GM15510 (cell line): ENCODE measurements around the gene NRXN3.

Source experiments
- POLR2A ChIP-seq: IDR thresholded peaks from 3 replicates; pipeline ENCODE4 v1.6.1; 2011; ENCODE audit warnings: borderline replicate concordance; ENCODE audit not compliant: insufficient read length; ENCODE audit errors: extremely low read depth

The NRXN3 gene

DNA sequence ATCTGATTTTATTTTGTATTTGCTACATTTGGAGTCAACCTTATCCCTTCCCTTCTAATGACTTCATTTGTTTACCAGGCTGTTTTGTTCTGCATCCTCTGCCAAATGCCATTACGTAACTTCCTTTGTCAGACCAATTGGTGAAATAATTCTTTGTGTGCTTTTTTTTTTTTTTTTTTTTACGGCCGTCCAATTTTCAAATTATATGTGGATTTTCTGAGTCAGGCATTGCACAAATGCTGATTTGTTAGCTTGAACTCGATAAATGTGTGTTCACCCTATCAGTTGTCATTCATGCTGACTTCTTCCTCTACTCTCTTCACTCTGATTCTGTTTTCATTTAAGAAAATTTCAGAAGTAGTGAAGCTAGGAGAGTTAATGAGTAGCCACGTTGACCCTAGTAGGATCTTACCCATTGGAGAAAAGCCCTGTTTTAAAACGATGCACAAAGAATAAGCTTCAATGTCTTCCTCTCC, 1654.9 kb downstream of the NRXN3 start:
- TF ChIP-seq POLR2A, result no peak

DNA sequence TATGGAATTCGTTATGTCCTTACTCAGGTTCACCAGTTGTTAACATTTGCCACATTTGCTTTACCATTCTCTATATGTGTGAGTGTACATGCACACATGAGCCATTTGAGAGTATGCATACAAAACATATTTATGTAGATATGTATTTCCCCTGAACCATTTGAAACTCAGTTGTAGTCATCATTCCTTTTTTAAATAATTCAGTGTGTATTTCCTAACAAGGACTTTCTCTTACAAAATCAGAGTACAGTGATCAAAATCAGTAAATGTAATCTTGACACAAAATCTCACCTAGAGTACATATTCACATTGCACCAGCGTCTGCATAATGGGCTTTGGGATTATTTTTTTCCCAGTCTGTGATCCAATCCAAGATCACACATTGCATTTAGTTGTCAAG, 1656.2 kb downstream of the NRXN3 start:
- no peak for TF ChIP-seq POLR2A

DNA sequence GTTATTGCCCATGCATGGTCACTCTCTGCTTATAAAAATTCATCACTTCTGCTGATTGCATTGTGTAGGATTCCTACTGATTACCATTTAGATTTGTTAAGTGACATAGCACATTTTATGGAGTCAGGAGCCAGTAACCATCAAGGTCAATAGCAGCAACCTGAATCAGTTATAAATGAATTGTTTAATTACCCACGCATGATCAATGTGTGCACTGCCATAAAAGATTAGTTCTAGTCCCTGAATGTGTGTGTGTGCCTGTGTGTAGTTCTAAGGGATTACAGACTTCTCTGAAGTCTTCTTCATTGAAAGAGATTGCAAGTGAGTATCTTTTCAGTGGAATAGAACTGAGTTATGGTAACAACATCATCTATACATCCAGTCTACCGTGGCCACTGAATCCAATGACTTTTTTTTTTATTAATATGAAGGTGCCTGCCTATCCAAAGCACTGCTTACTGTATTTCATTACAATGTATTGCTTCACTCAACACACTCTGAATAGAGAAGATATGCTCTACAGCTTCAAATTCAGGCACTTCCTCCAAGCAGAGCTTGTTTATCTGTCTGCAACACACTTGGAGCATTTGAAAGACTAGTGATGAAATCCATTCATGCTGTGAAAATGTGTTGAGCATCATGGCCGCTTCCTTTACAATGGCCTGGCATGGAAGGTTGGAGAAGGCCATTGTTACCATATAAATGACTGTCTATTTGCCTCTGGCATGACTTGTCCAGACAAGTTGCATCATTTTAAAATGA, 1659.4 kb downstream of the NRXN3 start:
- TF ChIP-seq POLR2A, result no peak

DNA sequence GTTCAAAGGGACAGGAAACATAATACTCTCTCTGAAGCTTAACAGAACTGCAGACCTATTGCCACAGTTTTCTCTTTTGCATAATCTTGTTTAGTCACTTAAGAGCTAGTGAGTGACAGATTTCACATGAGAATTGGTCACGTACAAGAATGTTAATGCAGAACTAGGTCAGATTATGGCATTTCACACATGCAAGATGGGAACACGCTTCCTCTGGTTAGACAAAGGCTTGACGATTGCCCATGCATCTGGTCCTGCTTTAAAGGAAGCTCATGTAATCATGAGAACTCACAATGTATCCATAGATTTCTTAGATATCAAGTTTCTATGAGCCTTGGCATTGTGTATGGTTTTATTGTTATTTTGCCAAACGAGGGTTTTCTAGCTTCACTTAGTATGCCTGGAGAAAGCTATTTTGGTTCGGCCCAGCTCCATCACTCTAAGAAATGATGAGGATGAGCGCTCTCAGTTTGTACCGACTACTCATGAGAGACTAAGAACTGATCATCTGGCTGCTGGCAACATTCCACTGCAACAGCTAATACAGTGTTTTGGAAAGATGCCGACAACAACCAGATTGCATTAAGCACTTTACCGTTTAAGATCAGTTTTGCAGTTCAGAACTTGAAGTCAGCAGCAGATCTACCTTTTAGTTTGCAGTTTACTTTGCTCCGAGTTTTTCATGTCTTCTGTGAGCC, 1661.2 kb downstream of the NRXN3 start:
- no peak for TF ChIP-seq POLR2A

DNA sequence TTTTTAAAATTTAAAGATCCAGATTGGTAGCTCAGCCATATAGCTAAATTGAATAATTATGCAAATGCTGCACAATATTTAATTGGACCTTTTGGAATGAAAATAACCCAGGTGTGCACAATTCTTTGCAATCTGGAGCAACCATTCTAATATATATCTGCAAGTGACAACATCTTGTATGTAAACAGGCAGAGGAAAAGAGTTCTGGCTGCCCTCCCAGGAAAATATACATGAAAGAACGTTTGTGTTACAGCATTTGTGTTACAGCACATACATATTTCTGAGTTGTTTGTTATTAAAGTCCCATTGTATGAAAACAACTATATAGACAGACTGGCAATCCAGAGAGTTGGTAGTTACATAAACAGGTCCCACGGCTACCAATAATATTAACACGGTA, 1663.6 kb downstream of the NRXN3 start:
- no peak for TF ChIP-seq POLR2A

DNA sequence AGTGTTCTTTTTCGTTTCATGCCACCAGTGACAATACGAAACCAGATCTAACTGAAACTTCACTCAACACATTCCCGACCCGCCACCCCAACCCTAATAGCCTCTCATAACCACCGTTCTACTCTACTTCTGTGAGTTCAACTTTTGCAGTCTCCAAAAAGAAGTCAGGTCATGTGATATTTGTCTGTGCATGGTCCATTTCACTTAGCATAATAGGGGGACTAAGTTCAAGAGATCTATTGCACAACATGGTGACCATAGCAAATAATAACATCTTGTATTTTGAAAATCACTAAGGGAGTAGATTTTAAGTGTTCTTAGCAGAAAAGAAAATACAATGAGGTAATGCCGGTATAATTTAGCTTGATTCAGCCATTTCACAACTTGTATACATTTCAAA, 1664.7 kb downstream of the NRXN3 start:
- no peak for TF ChIP-seq POLR2A

DNA sequence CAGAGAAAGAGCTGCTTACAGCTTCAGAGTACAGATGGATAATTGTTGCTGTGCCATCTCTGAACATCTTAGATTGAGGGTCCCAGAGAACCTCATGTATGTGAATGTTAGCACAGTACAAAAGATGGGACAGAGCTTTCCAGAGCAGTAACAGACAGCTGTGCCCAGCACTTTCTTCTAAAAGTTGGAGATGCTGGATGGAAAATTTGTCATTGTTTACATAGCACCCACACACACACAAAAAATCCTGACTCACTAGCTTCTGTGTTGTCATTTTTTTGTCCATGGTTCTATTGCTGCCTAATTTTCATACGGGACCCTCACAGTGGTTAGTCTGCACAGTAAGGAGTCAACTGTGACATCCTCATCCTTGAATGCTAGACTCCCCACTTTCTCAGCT, 1666.4 kb downstream of the NRXN3 start:
- TF ChIP-seq POLR2A, result no peak

DNA sequence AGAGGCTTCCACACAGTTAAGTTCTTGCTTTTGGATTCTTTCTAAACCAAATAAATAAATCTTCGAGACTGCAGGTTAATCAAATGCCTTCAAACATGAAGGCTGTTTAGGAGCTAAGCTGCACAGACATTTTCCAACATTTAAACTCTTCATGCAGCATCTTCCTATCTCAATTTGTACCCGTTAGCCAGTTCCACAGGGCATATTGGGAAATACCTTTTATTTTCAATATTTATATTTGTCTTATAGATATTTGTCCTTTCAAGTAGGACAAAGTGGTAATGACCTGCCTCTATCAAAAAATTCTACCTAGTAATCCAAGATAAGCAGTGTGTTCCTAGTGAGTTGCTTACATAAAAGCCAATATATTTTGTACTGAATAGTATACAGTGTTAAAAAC, 1667.5 kb downstream of the NRXN3 start:
- TF ChIP-seq POLR2A, result no peak

DNA sequence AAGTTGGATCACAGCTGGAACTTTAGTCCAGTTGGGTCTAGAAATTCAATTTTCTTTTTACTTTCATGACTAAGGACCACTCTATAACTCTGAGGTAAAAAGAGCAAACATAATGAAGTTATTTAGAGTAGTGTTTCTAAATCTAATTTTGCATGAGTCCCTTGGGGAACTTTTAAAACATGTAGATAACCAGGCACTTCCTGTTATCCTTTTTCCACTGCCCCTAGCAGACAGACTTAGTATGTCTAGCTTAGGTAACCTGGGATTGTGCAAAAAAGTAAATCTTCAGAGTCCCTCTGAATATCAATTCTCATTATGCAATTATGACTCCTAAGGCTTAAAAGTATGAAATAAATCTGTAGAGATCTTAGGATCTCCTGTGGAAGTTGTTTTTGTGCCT, 1669.9 kb downstream of the NRXN3 start:
- TF ChIP-seq POLR2A, result no peak

DNA sequence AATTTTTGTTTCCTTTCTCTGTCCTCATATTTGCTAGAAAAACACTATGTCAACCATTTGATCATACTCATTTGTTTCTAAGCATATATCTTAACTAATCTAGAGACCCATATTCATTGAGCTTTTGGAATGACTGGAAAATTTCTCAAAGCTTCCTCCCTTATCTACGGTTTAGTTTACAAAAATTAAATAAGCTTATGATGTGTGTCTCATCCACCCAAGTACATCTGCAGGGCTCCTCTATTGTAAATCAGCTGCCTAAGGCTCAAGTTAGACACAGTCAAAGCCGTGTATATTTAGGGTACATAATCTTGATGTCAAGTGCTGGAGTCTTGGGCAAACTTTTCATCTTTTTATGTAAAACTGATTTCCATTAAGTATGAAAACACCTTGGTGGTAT, 1670.7 kb downstream of the NRXN3 start:
- no peak for TF ChIP-seq POLR2A

DNA sequence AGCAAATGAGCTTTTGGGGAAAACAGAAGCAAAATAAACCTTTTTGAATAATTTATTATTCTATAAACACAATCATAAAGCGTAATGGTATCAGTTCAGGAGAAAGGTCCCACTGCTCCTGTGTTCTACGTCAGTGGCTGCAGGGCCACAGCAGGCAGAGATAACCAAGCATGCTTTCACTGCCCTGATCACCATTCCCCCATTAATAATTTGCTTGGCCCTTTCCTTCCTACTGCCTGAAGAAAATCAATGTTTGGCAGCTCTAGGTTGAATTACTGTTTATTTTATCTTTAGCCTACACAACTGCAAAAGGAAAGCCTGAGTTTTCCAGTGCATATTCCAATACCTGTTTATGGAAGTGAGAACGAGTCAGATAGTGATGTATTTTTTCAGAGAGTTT, 1671.3 kb downstream of the NRXN3 start:
- no peak for TF ChIP-seq POLR2A

DNA sequence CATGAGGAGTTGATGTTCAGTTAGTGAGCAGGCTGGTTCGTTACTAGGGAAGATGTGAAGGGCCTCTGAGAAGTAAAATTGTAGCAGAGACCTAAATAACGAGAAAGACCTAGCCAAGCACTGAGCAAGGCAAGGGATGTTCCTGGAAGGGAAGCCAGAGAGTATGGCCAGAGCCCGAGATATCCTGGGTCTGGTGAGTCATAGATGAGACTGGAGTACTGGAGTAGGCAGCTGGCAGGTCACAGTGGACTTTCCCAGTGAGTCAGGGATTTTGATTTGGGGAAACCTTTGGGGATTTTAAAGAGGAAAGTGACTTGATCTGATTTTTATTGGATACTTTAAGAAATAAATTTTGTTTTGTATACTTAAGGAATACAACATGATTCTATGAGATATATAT, 1672.1 kb downstream of the NRXN3 start:
- no peak for TF ChIP-seq POLR2A

DNA sequence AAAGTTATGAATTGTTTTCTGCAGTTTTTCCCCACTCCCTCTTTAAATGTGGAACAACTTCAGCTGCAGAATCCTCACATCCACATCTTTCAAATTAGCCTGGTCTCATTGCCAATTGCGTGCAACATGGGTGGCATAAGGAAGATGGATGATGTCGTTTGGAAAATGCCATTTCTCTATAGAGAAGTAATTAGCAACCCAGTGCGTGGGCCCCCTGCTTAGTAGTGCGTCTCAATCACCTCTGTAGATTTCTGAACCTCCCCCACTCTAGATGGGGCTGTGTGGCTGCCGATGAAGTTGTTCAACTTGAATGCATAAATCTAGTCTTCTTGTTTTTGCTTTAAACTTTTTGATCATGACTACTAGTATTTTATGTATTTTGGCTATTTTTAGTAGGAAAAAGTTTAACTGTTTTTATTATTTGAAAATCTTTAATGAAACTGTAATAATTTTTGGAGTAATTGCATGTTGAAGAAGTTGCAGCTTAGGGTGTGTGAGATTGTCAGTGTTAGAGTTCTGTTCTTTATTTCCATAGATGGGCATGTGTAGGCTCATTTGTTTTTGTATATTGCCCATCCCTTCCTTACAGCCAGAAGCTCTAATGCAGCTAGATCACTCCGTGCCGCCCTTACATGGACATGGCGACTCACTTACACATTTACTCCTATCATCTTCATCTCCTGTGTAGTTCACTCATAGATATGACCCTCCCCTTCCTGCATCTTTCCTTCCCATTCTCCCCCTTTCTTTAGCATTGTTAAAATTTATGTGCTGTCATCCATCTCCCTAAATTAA, 1683.0 kb downstream of the NRXN3 start:
- no peak for TF ChIP-seq POLR2A

DNA sequence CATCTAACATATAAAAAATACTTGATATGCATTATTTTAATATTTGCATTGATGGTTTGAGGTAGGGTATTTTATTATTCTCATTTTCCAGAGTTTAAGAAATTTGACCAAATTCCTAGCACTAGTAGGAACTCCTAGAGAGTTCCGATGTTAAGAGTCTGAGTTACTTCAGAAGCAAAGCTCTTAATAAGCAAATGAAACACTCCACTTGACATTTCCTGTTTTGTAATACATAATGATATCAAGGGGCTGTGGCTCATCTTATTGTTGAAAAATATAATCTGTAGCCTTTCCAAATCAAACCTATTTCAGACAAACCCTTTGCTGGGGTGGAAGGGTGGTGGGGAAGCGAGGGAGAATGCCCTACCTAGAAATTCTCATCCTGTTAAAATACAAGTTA, 1685.6 kb downstream of the NRXN3 start:
- no peak for TF ChIP-seq POLR2A

DNA sequence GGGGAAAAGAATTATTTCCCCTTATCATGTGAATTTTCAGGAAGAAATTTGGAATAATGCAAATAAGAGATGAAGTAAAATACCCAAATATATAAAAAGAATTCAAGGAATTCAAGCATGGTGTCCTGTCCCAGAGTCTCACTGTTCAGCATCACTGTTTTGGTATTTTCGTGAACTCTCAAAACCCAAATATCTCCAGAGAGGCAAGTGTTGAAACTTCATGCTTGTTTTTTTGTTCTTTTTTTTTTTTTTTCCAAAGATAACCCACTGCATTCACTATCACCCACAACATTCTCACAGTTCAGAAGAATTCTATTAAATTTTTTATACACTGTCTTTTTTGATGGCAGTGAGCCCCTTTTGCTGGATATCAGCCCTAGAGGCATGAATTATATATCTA, 1686.2 kb downstream of the NRXN3 start:
- TF ChIP-seq POLR2A, result no peak
